ENCODE measurements around the gene PHKG1.
A peak's percentile ranks its signal among the peaks of the same experiment; 100 is the strongest.
"Not testable (repeated sequence)": the region's sequence is repeated elsewhere in the genome, so short reads cannot be mapped to it uniquely, and the experiment has no call there.

Gene PHKG1

DNA sequence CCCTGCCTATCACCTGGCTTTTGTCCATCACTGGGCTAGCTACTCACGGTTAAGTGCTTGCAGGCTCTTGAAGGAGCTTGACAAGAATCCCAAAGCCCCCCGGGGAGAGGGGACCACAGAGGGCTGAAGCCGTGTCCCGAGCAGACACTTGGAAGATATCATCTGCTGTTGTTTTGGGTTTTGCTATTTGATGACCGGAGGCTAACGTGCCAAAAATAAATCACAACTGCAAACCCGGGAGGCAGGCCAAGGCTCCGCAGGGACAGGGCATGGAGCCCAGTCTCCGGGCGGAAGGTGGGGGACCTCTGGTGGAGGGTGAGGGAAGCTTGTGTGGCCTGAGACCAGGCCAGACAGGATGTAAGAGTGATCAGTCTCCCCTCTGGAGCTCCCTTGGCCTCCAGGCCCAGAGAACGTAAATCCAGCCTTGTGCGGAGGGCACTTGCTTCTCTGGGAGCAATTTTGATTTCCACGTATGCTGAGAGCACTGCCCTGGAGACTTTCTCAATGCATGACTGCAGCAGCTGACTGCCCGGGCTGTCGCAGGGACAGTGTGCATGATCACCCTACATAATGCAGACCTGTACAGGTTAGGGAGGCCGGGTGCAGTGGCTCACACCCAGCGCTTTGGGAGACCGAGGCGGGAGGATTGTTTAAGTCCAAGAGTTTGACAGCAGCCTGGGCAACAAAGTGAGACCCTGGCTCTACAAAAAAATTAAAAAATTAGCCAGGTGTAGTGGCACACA lies at the start of gene PHKG1:
TSS of gene PHKG1 (minus strand) at position 164 of the 743 bp plus-strand sequence. CDS start 4,011 bp downstream, outside the sequence.
- H3K9ac ChIP-seq (ENCODE audit: low read depth, low read length): no peak within 1 kb of the TSS
- no peak within 1 kb of the TSS for H3K4me2 ChIP-seq (ENCODE audit: insufficient read depth, low read length)
- H4K20me1 ChIP-seq (ENCODE audit: insufficient read depth, low read length): no peaks in the 10 kb centered on the region
- H3K79me2 ChIP-seq (ENCODE audit: insufficient read depth, low read length): no peaks in the 10 kb centered on the region
- peaks cover 9% of the 10 kb centered on the region; the same call in 1 of the 2 replicates for H3K36me3 ChIP-seq (ENCODE audit: insufficient read depth, low read length)
- DNase-seq: no peak
- no peaks in the 10 kb centered on the region for H3K9me3 ChIP-seq (ENCODE audit: insufficient read depth, low read length, severe bottlenecking)
- H3K27me3 ChIP-seq (ENCODE audit: insufficient read depth, low read length, poor library complexity): no peaks in the 10 kb centered on the region
- no peak for TF ChIP-seq CTCF (IDR thresholded peaks at IDR 0.05; ENCODE audit: borderline replicate concordance, extremely low read depth, low read length, poor library complexity, severe bottlenecking)
- H3K4me1 ChIP-seq (ENCODE audit: insufficient read depth, low read length): peaks cover 6% of the 10 kb centered on the region; the same call in 1 of the 2 replicates
- no peak within 1 kb of the TSS for H3K4me3 ChIP-seq (ENCODE audit: low read depth in 1 of 2, low read length in 2 of 2)
- H2AFZ ChIP-seq (ENCODE audit: low read depth, low read length): no peak within 1 kb of the TSS
- H3K27ac ChIP-seq (ENCODE audit: low read length): no peak within 1 kb of the TSS
- 0 out of 3 replicates have a peak, but pooled peaks have one; percentile 35 for ATAC-seq (ENCODE audit: insufficient read depth, low read depth)

DNA sequence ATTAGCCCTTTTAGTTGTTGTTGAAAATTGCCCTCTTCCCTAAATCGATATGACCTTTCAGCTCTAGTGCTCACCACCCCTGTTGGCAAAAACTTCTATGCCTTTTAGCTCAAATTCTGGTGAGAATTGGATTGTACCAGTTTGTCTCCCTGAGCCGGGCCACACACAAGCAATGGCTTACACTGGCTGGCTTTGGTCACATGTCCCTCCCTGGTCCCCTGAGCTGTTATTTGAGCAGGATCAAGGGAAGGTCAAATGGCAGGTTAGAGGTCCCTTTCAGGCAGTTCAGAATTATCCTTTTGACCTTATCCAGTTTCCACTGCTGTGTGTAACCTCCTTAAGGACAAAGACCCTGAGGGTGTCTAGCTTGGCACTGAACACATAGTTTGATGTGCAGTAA lies 38.3 kb upstream of the PHKG1 start:
- H4K20me1 ChIP-seq (ENCODE audit: insufficient read depth, low read length); ATAC-seq (ENCODE audit: insufficient read depth, low read depth); H2AFZ ChIP-seq (ENCODE audit: low read depth, low read length); H3K27ac ChIP-seq (ENCODE audit: low read length); H3K4me3 ChIP-seq (ENCODE audit: low read depth in 1 of 2, low read length in 2 of 2); H3K79me2 ChIP-seq (ENCODE audit: insufficient read depth, low read length); H3K27me3 ChIP-seq (ENCODE audit: insufficient read depth, low read length, poor library complexity); H3K36me3 ChIP-seq (ENCODE audit: insufficient read depth, low read length); H3K9ac ChIP-seq (ENCODE audit: low read depth, low read length); H3K4me2 ChIP-seq (ENCODE audit: insufficient read depth, low read length); DNase-seq; H3K4me1 ChIP-seq (ENCODE audit: insufficient read depth, low read length); H3K9me3 ChIP-seq (ENCODE audit: insufficient read depth, low read length, severe bottlenecking): not testable (repeated sequence)

DNA sequence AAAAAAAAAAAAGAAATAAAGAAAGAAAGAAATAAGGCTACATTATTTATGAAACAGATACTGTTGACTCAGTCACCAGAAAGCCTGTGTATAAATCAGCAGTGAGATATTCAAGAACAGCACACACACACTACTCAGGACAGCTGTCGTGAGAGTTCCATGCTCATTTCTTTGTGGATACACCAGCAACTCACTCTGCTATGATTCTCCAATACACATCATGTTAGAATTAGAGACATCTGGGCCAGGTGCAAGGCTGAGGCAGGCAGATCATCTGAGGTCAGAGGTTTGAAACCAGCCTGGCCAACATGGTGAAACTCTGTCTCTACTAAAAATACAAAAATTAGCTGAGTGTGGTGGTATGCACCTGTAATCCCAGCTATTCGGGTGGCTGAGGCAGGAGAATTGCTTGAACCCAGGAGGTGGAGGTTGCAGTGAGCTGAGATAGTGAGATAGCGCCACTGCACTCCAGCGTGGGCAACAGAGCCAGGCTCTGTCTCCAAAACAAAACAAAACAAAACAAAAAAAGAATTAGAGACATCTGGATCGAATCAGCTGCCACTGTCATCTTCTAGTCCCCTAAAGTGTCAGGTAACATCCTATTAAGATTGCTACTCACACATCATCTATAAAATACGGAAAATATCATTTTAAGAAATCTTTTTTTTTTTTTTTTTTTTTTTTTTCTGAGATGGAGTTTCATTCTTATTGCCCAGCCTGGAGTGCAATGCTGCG lies 34.7 kb upstream of the PHKG1 start:
- Histone ChIP-seq H3K9me3 (ENCODE audit: insufficient read depth, low read length, severe bottlenecking) (no peaks in the 10 kb centered on the region), H4K20me1 (ENCODE audit: insufficient read depth, low read length) (no peaks in the 10 kb centered on the region), H2AFZ (ENCODE audit: low read depth, low read length) (no peak overlapping the region), H3K36me3 (ENCODE audit: insufficient read depth, low read length) (no peaks in the 10 kb centered on the region), H3K4me2 (ENCODE audit: insufficient read depth, low read length) (no peak overlapping the region), H3K4me3 (ENCODE audit: low read depth in 1 of 2, low read length in 2 of 2) (no peak overlapping the region), H3K27ac (ENCODE audit: low read length) (no peak overlapping the region), H3K27me3 (ENCODE audit: insufficient read depth, low read length, poor library complexity) (no peaks in the 10 kb centered on the region), H3K4me1 (ENCODE audit: insufficient read depth, low read length) (no peaks in the 10 kb centered on the region), H3K9ac (ENCODE audit: low read depth, low read length) (no peak overlapping the region), H3K79me2 (ENCODE audit: insufficient read depth, low read length) (no peaks in the 10 kb centered on the region)
- ATAC-seq (ENCODE audit: insufficient read depth, low read depth) (no peak), DNase-seq (no peak)
- TF ChIP-seq CTCF (IDR thresholded peaks at IDR 0.05; ENCODE audit: borderline replicate concordance, extremely low read depth, low read length, poor library complexity, severe bottlenecking): no peak
- TF ChIP-seq EZH2 (IDR thresholded peaks at IDR 0.05; ENCODE audit: borderline replicate concordance, low read depth, low read length, severe bottlenecking): no peak

DNA sequence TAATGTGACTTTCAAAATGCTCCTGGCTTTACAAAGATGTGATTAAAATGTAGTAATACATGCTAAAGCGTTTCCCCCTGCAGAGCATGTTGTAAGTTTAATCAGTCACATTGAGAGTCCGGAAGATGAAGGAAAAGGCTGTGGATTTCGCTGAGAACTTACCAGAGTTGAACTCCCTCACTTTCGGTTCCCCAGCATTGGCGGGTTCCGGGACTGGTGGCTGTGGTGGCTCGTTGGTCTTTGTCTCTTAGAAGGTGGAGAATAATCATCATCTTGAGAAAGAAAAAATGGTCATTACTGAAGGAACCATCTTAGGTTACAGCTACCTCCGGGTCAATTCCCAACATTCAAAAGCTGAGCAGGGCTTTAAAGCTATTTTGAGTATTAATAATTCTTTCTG lies 33.1 kb upstream of the PHKG1 start:
- no peak for TF ChIP-seq CTCF (IDR thresholded peaks at IDR 0.05; ENCODE audit: borderline replicate concordance, extremely low read depth, low read length, poor library complexity, severe bottlenecking)
- TF ChIP-seq EZH2 (IDR thresholded peaks at IDR 0.05; ENCODE audit: borderline replicate concordance, low read depth, low read length, severe bottlenecking): no peak
- Histone ChIP-seq H3K36me3 (ENCODE audit: insufficient read depth, low read length) (no peaks in the 10 kb centered on the region), H3K79me2 (ENCODE audit: insufficient read depth, low read length) (no peaks in the 10 kb centered on the region), H3K27ac (ENCODE audit: low read length) (no peak overlapping the region), H3K4me1 (ENCODE audit: insufficient read depth, low read length) (no peaks in the 10 kb centered on the region), H3K4me3 (ENCODE audit: low read depth in 1 of 2, low read length in 2 of 2) (no peak overlapping the region), H3K4me2 (ENCODE audit: insufficient read depth, low read length) (no peak overlapping the region), H3K9ac (ENCODE audit: low read depth, low read length) (no peak overlapping the region), H4K20me1 (ENCODE audit: insufficient read depth, low read length) (no peaks in the 10 kb centered on the region), H2AFZ (ENCODE audit: low read depth, low read length) (no peak overlapping the region), H3K27me3 (ENCODE audit: insufficient read depth, low read length, poor library complexity) (no peaks in the 10 kb centered on the region), H3K9me3 (ENCODE audit: insufficient read depth, low read length, severe bottlenecking) (no peaks in the 10 kb centered on the region)
- DNase-seq (no peak), ATAC-seq (ENCODE audit: insufficient read depth, low read depth) (no peak)

Data from DND-41 (cell line).